HPDE6-E6E7 (cell line): ENCODE results near the gene TNFRSF25.

ENCODE experiments used
- DNase-seq: peaks from one replicate; pipeline ENCODE4 v3.0.0; 2011; ENCODE audit warnings: missing footprints; ENCODE audit errors: extremely low spot score

The TNFRSF25 gene

DNA sequence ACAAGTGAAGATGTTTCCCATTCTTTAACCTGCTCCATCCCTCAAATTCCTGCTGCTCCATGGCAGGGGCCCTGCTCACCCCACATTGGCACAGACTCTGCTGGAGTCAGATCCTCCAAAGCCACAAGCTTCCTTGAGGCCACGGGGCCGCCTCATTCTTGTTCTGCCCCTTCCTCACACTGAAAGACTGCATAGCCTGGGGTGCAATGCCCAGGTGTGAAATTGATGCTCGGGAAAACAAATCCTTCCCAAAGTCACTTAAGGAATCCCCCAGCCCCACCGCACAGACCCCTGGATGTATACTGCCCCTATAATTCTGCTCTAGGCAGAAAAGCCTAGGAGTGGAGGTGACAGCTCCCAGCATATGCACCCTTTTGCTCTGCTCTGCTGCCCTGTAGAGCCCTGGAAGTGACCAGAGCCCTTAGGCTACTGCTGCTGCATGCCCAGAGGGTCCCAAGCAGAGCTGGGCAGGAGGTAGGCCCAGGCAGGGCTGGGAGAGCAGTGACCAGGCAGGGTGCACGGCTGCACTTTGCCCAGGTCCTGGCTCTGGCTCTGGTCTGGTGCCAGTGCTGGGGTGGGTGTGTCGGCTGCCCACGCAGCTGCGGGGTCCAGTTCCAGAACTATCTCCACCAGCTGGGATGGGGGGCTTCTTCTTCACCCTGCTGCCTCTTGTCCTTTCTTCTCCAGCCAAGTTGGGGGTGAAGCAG, 47.9 kb downstream of the TNFRSF25 start:
- no peak for DNase-seq

- no peak for DNase-seq
Observed at GRCh38 chr1:6416906-6417305, 49.1 kb downstream of the TNFRSF25 start.

GRCh38 chr1:6416295-6416656, 49.7 kb downstream of the TNFRSF25 start:
- DNase-seq = no peak

DNA sequence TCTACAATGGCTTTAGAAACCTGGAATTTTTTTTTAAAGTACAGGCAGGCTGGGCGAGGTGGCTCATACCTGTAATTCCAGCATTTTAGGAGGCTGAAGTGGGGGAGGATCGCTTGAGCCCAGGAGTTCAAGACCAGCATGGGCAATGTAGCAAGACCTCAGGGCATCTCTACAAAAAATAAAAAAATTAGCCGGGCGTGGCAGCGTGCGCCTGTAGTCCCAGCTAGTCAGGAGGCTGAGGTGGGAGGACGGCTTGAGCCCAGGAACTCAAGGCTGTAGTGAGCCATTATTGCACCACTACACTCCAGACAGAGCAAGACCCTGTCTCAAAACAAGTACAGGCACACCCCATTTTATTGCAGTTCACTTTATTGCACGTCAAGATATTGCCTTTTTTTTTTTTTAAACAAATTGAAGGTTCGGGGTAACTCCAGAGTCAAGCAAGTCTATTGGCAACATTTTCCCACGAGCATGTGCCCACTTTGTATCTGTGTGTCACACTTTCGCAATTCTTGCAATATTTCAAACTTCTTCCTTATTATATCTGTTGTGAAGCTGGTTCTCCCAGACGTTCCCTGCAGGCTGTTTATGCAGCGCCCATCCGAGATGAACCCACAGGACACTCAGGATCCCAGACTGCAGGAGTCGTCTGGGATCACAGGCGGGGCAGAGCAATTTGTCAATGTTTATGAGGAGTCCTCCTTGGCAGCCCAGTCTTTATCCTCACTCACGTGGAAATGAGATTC, 50.9 kb downstream of the TNFRSF25 start:
- DNase-seq = no peak

GRCh38 chr1:6414443-6414844, 51.5 kb downstream of the TNFRSF25 start:
- peak; percentile 96 for DNase-seq

GRCh38 chr1:6412896-6413295, 53.1 kb downstream of the TNFRSF25 start:
- DNase-seq = no peak
